Neural cell (in vitro differentiated cells): Measurements from ENCODE around the gene SLCO1B3.

Source experiments
- EP300 ChIP-seq: fragments of 450-650 bp; conservative IDR thresholded peaks from 2 replicates; pipeline ENCODE4 v1.6.1; 2014; ENCODE audit warnings: antibody characterized with exemption, mild to moderate bottlenecking, moderate library complexity; ENCODE audit not compliant: poor library complexity, severe bottlenecking
- MXI1 ChIP-seq: fragments of 450-650 bp; conservative IDR thresholded peaks from 2 replicates; pipeline ENCODE4 v1.6.1; 2014; ENCODE audit warnings: antibody characterized with exemption, mild to moderate bottlenecking; ENCODE audit not compliant: poor library complexity, severe bottlenecking
- POLR2AphosphoS5 ChIP-seq: IDR thresholded peaks from 2 replicates; pipeline ENCODE4 v1.6.1; 2012
- RAD21 ChIP-seq: fragments of 450-650 bp; conservative IDR thresholded peaks from 2 replicates; pipeline ENCODE4 v1.6.1; 2014; ENCODE audit warnings: antibody characterized with exemption, mild to moderate bottlenecking, moderate library complexity
- REST ChIP-seq: IDR thresholded peaks from 2 replicates; pipeline ENCODE4 v1.6.1; 2012; ENCODE audit warnings: borderline replicate concordance
- TF ChIP-seq, protein P1 (sequence below): fragments of 450-650 bp; IDR thresholded peaks from 2 replicates; pipeline ENCODE4 v1.5.1; 2014; ENCODE audit warnings: antibody characterized with exemption, mild to moderate bottlenecking, moderate library complexity; ENCODE audit not compliant: poor library complexity, severe bottlenecking

GRCh38 chr12:20798554-20798953 lies 12.0 kb upstream of the SLCO1B3 start:
- TF ChIP-seq, protein P1, sequence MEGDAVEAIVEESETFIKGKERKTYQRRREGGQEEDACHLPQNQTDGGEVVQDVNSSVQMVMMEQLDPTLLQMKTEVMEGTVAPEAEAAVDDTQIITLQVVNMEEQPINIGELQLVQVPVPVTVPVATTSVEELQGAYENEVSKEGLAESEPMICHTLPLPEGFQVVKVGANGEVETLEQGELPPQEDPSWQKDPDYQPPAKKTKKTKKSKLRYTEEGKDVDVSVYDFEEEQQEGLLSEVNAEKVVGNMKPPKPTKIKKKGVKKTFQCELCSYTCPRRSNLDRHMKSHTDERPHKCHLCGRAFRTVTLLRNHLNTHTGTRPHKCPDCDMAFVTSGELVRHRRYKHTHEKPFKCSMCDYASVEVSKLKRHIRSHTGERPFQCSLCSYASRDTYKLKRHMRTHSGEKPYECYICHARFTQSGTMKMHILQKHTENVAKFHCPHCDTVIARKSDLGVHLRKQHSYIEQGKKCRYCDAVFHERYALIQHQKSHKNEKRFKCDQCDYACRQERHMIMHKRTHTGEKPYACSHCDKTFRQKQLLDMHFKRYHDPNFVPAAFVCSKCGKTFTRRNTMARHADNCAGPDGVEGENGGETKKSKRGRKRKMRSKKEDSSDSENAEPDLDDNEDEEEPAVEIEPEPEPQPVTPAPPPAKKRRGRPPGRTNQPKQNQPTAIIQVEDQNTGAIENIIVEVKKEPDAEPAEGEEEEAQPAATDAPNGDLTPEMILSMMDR = peak; percentile 73
- TF ChIP-seq MXI1 = no peak
- no peak for TF ChIP-seq EP300
- no peak for TF ChIP-seq POLR2AphosphoS5
- no peak for TF ChIP-seq REST
- peak; percentile 78 for TF ChIP-seq RAD21
